OCI-LY3 (cell line): ENCODE measurements around the gene CSPG5.

Source experiments
- CTCF ChIP-seq: fragments of 200-600, 300-600 bp; sonication (generic); IDR thresholded peaks from 2 replicates; pipeline ENCODE4 v1.5.1; 2014; ENCODE audit warnings: antibody characterized with exemption, low read length, low read depth
- EZH2phosphoT487 ChIP-seq: fragments of 200-600 bp; shearing (Covaris generic); IDR thresholded peaks from 2 replicates; pipeline ENCODE4 v1.6.1; 2018; ENCODE audit warnings: antibody characterized with exemption, mixed run types, low read depth

- TF ChIP-seq CTCF (no peak), EZH2phosphoT487 (no peak)
Measured at GRCh38 chr3:47592066-47592795, 13.6 kb upstream of the CSPG5 start.
